GM15510 (cell line): ENCODE data around the gene KY.

Experiments used
- POLR2A ChIP-seq: IDR thresholded peaks from 3 replicates; pipeline ENCODE4 v1.6.1; 2011; ENCODE audit warnings: borderline replicate concordance; ENCODE audit not compliant: insufficient read length; ENCODE audit errors: extremely low read depth

The KY gene

DNA sequence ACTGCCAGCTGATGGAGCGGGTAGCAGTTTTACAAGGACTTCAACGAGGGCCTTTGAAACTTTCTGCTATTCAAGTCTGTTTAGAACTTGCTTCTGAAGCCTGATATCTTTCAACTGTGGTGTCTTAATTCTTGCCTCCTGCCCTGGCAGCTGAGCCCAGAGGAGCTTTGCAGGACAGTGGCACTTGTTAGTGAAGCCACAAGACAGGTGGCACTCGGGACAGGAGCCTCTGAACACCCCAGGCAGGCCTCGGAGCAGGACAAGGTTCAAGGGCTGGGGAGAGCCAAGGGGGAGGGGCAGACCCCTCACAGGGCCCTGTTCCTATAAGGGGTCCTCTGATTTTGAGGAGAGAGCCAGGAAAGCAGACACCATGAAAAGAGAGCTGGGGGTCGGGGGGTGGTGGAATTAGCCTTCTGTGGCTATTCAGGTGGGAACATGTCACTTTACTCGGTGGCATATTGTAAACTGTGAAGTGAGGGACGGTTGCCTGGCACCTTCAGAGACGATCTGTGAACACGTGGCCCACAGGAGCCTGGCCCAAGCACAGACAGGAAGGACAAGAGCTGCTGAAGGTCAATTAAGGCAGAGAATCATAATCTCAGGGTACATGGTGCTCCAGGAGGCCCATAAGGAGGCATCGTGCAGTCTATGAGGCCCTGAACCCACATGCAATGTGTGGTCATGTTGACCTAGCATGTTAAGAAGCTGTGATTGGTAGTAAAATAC lies 30.1 kb upstream of the KY start:
- no peak for TF ChIP-seq POLR2A

DNA sequence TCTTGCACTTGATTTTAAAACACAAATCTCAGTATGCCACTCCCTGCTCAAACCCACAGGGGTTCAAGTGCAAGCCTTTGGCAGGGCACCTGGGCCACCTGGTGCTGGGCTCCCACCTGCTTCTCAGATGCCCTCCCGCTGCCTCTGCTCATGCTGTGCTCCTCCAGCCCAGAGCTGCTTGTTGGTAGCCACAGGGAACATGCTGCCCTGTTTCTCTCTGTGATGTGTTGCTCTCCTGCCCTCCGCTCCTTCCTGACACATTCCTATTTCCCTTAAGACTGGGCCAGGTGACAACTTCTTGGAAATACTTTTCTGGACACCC lies 27.1 kb upstream of the KY start:
- TF ChIP-seq POLR2A = no peak

DNA sequence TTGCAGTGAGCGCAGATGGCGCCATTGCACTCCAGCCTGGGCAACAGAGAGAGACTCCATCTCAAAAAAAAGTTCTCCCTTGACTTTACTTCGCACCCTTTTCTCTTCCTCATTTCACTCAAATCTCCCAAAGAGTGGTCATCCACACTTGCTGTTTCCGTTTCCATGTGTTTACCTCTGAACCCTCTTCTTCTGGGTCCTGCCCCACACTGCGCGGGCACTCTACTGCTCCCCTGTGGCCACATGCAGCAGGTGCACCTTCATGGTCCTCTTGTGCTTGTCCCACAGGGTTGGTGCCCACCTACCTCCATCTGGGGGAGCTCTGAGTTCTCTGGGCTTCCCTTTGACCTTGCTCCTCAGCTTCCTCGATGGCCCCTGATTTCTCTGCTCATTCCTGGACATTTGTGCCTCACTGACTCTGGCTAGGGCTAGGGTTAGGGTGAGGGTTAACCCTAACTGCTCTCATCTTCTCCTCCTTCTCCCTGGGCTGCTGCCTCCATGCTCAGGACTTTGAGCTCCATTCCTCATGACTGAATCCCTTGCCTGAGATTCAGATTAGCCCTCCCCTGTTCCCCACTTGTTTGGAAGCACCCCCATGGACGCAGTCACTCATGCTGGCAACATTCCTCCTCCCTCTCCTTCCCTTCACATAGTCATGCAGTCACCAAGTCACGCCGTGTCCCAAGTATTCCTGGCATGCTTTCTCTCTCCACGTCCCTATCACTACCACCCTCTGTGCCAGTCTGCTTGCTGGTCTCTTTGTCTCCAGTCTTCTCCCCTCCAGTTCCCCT lies 26.6 kb upstream of the KY start:
- TF ChIP-seq POLR2A = no peak

DNA sequence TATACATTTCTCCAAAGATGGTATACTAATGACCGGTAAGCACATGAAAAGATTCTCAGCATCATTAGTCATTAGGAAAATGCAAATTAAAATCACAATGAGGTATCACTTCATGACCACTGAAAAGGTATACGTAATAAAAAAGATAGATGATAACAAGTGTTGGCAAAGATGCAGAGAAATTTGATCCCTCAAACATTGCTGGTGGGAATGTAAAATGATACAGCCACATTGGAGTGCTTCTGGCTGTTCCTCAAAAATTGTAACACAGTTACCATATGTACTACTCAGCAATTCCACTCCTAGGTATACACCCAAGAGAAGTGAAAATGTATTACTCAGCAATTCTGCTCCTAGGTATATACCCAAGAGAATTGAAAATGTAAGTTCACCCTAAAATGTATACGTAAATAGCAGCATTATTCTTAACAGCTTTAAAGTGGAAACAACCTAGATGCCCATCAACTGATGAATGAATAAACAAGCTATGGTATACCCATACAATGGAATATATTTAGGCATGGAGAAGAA lies 25.0 kb upstream of the KY start:
- TF ChIP-seq POLR2A = no peak

DNA sequence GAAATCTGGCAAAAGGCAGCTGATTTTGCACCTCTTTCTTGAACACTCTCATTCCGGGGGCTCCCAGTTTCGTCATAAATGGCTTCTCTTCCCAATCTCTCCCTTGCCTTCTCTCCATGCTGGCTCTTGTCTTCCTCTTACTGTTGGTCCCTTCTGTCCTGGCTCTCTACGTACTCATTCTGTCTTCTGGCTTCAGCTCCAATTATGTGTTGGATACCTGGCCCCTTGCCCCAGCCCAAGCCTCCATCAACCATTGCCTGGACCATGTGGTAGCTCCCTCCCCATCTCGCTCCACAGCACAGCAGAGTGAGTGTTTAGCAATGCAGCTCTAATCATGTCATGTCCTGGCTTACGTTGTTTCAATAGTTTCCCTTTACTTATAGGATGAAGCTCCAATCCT lies 21.7 kb upstream of the KY start:
- TF ChIP-seq POLR2A = no peak

DNA sequence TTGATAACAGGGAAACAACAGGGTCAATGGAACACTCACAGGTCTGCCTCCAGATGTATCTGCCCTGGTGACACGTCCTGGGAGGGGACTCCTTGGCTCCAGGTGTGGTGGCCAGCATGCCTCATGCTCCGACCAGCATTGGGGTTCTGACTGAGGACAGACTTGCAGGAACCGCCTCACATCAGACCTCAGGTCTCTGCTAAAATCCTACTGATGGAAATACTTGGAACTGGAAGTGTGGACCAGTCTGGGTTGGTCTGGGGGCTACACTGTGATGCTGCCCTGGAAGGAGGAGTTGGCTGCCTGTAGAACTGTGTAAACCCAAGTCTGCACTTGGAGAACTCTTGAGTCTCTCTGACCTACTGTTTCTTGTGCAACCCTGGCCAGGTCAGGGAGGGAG lies 17.1 kb upstream of the KY start:
- no peak for TF ChIP-seq POLR2A

DNA sequence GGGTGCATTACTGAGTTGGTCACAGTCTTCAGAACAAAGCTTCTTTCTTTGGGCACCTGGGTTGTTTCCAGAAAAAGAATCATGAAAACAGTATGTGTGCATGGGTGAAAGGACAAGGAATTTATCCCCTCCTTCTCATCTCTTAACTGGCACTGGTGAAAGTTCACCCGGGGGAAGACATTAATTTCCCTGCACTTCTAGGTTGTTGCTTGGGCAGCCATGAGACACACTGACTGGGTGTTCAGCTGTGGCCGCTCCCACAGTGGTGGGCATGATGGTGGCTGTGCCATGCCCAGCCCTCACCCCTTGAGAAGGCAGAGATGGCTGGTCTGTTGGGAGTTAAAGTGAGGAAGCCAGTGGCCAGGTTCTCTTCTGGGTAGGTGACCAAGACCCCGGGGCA lies 16.6 kb upstream of the KY start:
- TF ChIP-seq POLR2A = no peak

DNA sequence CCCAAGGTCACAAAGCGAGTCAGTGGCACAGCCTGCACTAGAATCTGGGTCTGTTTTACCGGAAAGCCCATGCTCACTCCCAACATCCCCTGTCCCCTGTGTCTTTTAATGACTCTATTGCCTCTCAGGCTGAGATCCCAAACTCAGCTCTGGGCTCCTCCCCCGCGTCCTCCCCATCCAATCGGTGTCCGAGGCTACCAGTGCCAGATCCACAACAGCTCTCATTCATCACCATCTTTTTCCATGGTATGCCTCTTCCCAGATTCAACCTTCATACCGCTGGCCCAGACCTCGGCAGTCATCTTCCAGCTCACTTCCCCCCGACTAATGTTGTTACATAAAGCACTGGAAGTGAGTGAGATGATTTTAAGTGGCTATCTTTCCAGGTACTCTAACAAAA lies 16.1 kb upstream of the KY start:
- no peak for TF ChIP-seq POLR2A

DNA sequence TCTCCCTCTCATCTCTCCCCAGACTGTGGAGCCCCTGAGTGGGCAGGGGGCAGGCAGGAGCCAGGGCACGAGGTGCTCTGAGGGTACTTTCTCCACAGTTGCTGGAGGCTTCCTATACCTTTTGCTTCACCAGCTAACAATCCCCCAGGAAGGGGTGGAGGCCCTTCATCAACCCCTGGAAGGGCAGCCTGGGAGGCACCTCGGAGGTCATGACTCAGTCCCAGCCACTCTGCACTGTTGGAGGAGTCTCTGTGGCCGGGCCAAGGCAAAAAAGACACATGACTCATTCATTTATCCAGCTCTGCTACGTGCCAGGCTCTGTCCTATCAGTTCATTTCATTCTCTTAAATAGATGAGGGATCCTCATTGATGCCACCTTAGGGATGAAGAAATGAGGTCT lies 15.6 kb upstream of the KY start:
- TF ChIP-seq POLR2A = no peak

DNA sequence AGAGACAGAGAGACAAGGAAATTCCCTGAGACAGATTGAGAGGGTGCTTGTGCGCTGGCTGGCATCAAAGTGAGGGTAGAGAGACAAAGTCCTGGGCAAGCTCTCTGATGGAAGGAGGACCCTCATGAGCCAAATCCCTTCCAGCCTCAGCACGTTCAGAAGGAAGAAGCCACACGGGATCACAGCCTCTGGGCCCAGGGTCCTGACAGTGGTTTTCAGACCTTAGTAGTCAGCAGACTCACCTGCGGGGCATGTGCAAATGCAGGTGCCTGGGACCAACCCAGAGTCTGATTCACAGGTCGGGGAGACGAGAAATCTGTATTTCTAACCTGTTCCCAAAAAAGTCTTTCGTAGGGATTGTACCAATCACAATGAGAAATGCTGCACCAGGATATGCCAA lies 15.2 kb upstream of the KY start:
- TF ChIP-seq POLR2A = no peak

DNA sequence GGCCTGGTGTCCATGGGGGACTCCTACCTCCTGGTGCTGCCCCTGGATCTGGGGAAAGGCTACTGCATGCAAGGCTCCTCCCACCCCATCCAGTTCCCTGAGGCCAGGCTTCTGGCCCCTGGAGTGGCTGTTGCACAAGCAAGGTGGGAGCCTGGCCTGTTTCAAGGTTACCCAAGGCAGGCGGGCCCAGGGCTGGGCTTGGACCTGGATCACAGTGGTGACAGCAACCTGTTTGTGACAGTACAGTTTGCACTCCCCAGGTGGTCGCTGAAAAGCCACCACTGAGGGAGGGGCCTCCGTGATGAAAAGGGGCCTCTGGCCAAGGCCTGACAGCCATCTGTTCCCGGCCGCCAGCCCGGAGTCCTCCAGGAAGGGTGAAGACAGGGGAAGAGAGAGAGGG lies 14.4 kb upstream of the KY start:
- no peak for TF ChIP-seq POLR2A

DNA sequence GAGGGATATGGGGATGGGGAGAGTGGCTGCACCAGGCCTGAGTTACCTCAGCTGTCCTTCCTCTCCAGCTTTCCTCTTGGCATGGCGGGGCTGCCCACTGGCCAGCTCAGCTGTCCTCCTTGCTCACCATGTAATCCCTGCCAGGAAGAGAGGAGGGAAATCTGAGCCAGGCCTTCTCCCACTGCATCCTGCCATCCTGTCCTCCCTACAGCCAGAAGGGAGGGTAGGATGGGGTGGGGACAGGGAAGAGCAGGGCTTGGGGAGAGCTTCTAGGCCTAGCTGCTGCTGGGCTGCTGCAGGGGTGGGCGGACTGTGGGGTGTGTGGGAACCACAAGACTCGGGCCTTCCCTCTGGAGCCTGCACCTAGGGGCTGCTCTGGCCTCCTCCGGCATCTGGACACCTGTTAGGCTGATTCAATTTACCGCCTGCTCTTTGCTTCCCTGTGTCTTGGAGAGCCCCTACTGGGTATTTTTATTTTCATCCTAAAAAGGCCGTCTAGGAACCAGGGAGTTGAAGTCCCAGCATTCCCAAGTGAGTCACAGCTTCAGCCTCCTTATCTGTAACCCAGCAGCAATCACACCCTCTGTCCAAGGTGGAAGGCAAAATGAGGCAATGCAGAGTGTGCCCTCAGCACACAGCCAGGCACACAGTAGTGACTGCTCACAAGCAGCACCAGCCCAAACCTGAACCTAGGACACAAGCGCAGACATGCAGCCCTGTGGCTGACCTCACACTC lies 13.1 kb upstream of the KY start:
- no peak for TF ChIP-seq POLR2A

DNA sequence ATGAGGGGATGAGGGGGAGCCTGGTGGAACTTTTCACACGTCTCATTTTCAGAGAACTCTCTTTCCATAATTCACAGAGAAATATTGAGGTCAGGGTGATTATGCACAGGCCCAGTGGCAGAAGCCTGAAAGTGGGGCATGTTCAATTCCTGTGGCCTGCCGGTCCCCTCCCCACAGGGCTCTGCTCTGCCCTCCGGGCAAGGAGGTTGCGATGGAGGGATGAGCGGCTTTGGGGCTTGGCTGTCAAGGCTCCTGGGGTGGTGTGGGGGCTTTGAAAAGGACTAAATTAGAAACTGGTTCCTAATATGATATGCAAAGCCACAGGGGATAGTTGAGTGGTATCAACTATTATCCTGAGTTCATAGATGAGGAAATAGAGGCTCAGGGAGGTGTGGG lies 9.2 kb upstream of the KY start:
- no peak for TF ChIP-seq POLR2A

DNA sequence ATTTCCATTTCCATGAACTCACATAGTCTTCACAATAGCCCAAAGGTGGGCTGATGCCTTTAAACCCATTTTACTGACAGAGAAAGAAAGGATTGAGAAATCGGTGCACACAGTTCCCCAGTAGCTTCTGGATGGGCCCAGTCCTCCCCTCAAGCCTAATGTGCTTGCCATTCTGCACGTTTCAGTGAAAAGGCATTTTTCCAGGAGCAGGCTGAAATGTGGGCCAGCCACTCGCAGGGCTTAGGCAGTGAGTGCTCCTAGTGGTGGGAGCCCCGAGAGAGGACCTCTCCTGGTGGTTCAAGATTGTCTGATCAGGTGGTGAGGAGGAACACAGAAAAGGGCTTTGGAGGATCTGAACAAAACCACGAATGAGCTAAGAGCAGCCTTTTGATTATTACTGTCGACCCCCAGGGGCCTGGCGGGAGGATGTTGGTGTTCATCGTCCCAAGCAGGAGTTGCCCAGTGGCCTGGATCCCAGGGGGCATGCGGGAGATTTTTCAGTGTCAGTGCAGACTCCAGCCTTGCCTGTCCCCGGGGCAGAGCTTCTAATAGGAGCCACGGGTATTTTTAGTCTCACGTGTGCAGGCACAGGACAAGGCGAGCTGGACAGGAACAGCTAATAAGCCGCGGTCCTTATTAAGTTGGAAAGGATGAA lies 8.7 kb upstream of the KY start:
- no peak for TF ChIP-seq POLR2A

DNA sequence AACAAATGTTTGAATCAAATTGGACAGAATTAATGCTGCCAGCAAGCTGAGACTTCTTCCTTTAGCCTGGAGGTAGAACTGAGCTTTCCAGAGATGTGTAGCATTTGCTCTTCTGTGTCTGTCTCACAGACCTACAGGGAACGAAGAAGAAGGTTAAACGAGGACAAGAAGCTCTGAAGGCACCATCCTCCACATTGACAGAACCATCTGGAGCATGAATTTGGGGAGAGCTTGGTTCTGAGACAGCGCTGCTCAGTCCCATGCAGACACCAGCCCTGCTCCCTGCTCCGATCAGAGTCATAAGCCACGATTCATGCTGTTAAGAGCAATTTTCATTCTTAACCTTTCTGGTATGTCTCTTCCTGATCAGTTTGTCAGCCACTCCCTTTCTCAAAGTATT lies 7.7 kb upstream of the KY start:
- no peak for TF ChIP-seq POLR2A
